Nucleus accumbens (tissue), 56 donors: Measurements from ENCODE around the gene NR2E1.

Experiments
- DNase-seq, 56 donors: peaks; one replicate each; lab custom pipeline; 2025; lab: John Stamatoyannopoulos, UW

Gene NR2E1

GRCh38 chr6:108152446-108152845, 13.4 kb upstream of the NR2E1 start:
- no peak for DNase-seq

- no peak for DNase-seq
Observed at GRCh38 chr6:108156180-108156937, 9.5 kb upstream of the NR2E1 start.

GRCh38 chr6:108156938-108157233, 8.9 kb upstream of the NR2E1 start:
- DNase-seq: no peak

GRCh38 chr6:108157234-108157980, 8.4 kb upstream of the NR2E1 start:
- peak in 10 of 56 donors; percentile 23 to 60 (median 42) for DNase-seq

GRCh38 chr6:108157981-108158525, 7.8 kb upstream of the NR2E1 start:
- DNase-seq: no peak

GRCh38 chr6:108159981-108160380, 5.8 kb upstream of the NR2E1 start:
- DNase-seq: peak in 2 of 56 donors; percentile 5 to 22

- no peak for DNase-seq
Observed at GRCh38 chr6:108161724-108162282, 4.0 kb upstream of the NR2E1 start.

GRCh38 chr6:108163267-108163643, 2.6 kb upstream of the NR2E1 start:
- no peak for DNase-seq

- DNase-seq: no peak
Observed at GRCh38 chr6:108163644-108164542, 1.9 kb upstream of the NR2E1 start.

- no peak for DNase-seq
Observed at GRCh38 chr6:108164543-108164814, 1.3 kb upstream of the NR2E1 start.

- no peak for DNase-seq
Observed at GRCh38 chr6:108164815-108165706, 761 bp upstream of the NR2E1 start.

- DNase-seq: peak in 1 of 56 donors; percentile 7
Observed at GRCh38 chr6:108166664-108167448, 1.0 kb downstream of the NR2E1 start.

- DNase-seq: peak in 2 of 56 donors; percentile 8 to 18
Observed at GRCh38 chr6:108167449-108168089, 1.7 kb downstream of the NR2E1 start.

- no peak for DNase-seq
Observed at GRCh38 chr6:108168090-108168463, 2.3 kb downstream of the NR2E1 start.

GRCh38 chr6:108168501-108169463, 3.0 kb downstream of the NR2E1 start:
- peak in 12 of 56 donors; percentile 12 to 55 (median 22) for DNase-seq

- DNase-seq: no peak
Observed at GRCh38 chr6:108169464-108170331, 3.9 kb downstream of the NR2E1 start.
